MM.1S (cell line): Measurements from ENCODE around the gene DNM1L.

Source experiments
- DNase-seq: peaks from one replicate; pipeline ENCODE4 v3.0.0-alpha.2; 2015
- H2AFZ ChIP-seq: fragments of 300-600 bp; sonication (generic); 2 replicates; pipeline ENCODE4 v1.6.0; 2016; ENCODE audit warnings: antibody characterized with exemption, low read length
- H3F3A ChIP-seq: fragments of 300-600 bp; sonication (generic); 2 replicates; pipeline ENCODE4 v1.6.1; 2016; ENCODE audit warnings: mild to moderate bottlenecking, antibody characterized with exemption, low read length, moderate library complexity, mixed read lengths; ENCODE audit not compliant: insufficient read depth
- H3K27ac ChIP-seq: fragments of 300-600 bp; sonication (generic); 2 replicates; pipeline ENCODE4 v1.5.1; 2016; ENCODE audit warnings: mild to moderate bottlenecking, low read length
- H3K27me3 ChIP-seq: fragments of 300-600 bp; sonication (generic); replicated peaks from 2 replicates; pipeline ENCODE4 v1.6.0; 2016; ENCODE audit warnings: low read length; ENCODE audit not compliant: insufficient read depth
- H3K36me3 ChIP-seq: fragments of 300-600 bp; sonication (generic); replicated peaks from 2 replicates; pipeline ENCODE4 v1.6.1; 2016; ENCODE audit warnings: mild to moderate bottlenecking, low read length, mixed read lengths; ENCODE audit not compliant: insufficient read depth
- H3K4me1 ChIP-seq: fragments of 300-600 bp; sonication (generic); 2 replicates; pipeline ENCODE4 v1.6.1; 2016; ENCODE audit warnings: low read length, mixed read lengths
- H3K4me2 ChIP-seq: fragments of 300-600 bp; sonication (generic); 2 replicates; pipeline ENCODE4 v1.6.0; 2016; ENCODE audit warnings: low read depth, low read length
- H3K4me3 ChIP-seq: fragments of 300-600 bp; sonication (generic); 2 replicates; pipeline ENCODE4 v1.5.1; 2016; ENCODE audit warnings: low read length, mixed read lengths
- H3K79me2 ChIP-seq: fragments of 300-600 bp; sonication (generic); 2 replicates; pipeline ENCODE4 v1.6.1; 2016; ENCODE audit warnings: mixed run types, low read length, mixed read lengths
- H3K9ac ChIP-seq: fragments of 300-600 bp; sonication (generic); 2 replicates; pipeline ENCODE4 v1.6.1; 2016; ENCODE audit warnings: low read length, mixed read lengths
- H3K9me2 ChIP-seq: fragments of 300-600 bp; sonication (generic); replicated peaks from 2 replicates; pipeline ENCODE4 v1.6.1; 2016; ENCODE audit warnings: mild to moderate bottlenecking, low read length, mixed read lengths; ENCODE audit not compliant: insufficient read depth
- H3K9me3 ChIP-seq: fragments of 300-600 bp; sonication (generic); replicated peaks from 2 replicates; pipeline ENCODE4 v1.6.1; 2016; ENCODE audit warnings: mild to moderate bottlenecking, low read length, mixed read lengths; ENCODE audit not compliant: insufficient read depth
- H4K20me1 ChIP-seq: fragments of 300-600 bp; sonication (generic); 2 replicates; pipeline ENCODE4 v1.6.1; 2016; ENCODE audit warnings: mild to moderate bottlenecking, low read length, moderate library complexity, mixed read lengths; ENCODE audit not compliant: insufficient read depth
- EZH2 ChIP-seq: fragments of 300-600 bp; sonication (generic); optimal IDR thresholded peaks from 2 replicates; pipeline ENCODE3; 2017; ENCODE audit warnings: low read depth, mild to moderate bottlenecking, antibody characterized with exemption, low read length, mixed read lengths
- EZH2phosphoT487 ChIP-seq: fragments of 300-600 bp; sonication (generic); IDR thresholded peaks from 2 replicates; pipeline ENCODE4 v1.6.1; 2018; ENCODE audit warnings: antibody characterized with exemption, low read length
- TF ChIP-seq, protein P1 (sequence below): fragments of 300-600 bp; sonication (generic); IDR thresholded peaks from 2 replicates; pipeline ENCODE4 v1.5.1; 2016; ENCODE audit warnings: antibody characterized with exemption, low read length, mixed read lengths

DNM1L gene

DNA sequence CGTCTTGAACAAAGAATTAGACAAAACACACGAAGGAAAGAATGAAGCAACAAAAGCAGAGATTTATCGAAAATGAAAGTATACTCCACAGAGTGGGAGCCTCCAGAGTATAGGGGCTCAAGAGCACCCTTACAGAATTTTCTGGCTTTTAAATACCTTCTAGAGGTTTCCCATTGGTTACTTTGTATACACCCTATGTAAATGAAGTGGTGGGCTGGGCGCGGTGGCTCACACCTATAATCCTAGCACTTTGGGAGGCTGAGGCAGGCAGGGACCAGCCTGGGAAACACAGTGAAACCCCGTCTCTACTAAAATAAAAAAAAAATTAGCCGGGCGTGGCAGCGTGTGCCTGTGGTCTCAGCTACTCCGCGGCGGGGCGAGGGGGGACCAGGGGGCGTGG is 13.1 kb upstream of the DNM1L start:
- Histone ChIP-seq H3K4me1 (no peaks in the 10 kb centered on the region), H3K4me2 (no peak overlapping the region), H3K79me2 (no peaks in the 10 kb centered on the region), H3K4me3 (no peak overlapping the region), H3K9ac (no peak overlapping the region), H3F3A (no peaks in the 10 kb centered on the region), H4K20me1 (no peaks in the 10 kb centered on the region), H3K9me2 (no peaks in the 10 kb centered on the region), H3K27me3 (no peaks in the 10 kb centered on the region), H3K27ac (no peak overlapping the region), H3K9me3 (no peaks in the 10 kb centered on the region), H3K36me3 (no peaks in the 10 kb centered on the region), H2AFZ (no peak overlapping the region)
- TF ChIP-seq EZH2phosphoT487 (no peak), EZH2 (no peak)
- TF ChIP-seq, protein P1, sequence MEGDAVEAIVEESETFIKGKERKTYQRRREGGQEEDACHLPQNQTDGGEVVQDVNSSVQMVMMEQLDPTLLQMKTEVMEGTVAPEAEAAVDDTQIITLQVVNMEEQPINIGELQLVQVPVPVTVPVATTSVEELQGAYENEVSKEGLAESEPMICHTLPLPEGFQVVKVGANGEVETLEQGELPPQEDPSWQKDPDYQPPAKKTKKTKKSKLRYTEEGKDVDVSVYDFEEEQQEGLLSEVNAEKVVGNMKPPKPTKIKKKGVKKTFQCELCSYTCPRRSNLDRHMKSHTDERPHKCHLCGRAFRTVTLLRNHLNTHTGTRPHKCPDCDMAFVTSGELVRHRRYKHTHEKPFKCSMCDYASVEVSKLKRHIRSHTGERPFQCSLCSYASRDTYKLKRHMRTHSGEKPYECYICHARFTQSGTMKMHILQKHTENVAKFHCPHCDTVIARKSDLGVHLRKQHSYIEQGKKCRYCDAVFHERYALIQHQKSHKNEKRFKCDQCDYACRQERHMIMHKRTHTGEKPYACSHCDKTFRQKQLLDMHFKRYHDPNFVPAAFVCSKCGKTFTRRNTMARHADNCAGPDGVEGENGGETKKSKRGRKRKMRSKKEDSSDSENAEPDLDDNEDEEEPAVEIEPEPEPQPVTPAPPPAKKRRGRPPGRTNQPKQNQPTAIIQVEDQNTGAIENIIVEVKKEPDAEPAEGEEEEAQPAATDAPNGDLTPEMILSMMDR, result no peak
- no peak for DNase-seq

DNA sequence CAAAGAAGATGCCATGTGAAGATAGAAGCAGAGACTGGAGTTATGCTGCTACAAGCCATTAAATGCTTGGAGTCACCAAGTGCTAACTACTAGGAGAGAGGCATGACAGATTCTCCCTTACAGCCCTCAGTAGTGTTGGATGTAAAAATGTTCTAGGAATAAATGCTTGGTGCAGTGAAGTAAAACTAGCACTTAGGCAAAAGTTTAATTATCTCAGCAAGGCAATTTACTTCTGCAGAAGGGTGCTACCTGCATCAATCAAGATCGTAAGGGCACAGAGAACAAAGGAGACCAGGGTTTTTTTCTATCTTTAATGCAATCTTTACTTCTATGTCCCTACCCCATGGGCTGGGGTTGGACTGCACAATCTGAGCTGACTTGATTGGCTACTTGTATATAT is 9.5 kb upstream of the DNM1L start:
- H4K20me1 ChIP-seq, result no peaks in the 10 kb centered on the region
- H3K4me1 ChIP-seq, result 0 out of 2 replicates have a peak, but pooled peaks cover 4% of the 10 kb centered on the region
- H3K9ac ChIP-seq, result no peak overlapping the region
- peaks cover 3% of the 10 kb centered on the region; the same call in 1 of the 2 replicates for H3F3A ChIP-seq
- no peaks in the 10 kb centered on the region for H3K9me2 ChIP-seq
- H3K4me2 ChIP-seq, result no peak overlapping the region
- no peak for DNase-seq
- H3K79me2 ChIP-seq, result no peaks in the 10 kb centered on the region
- H3K27ac ChIP-seq, result no peak overlapping the region
- H2AFZ ChIP-seq, result no peak overlapping the region
- H3K9me3 ChIP-seq, result no peaks in the 10 kb centered on the region
- no peaks in the 10 kb centered on the region for H3K36me3 ChIP-seq
- TF ChIP-seq EZH2phosphoT487 (no peak), EZH2 (no peak)
- TF ChIP-seq, protein P1, result no peak
- no peaks in the 10 kb centered on the region for H3K27me3 ChIP-seq
- H3K4me3 ChIP-seq, result no peak overlapping the region

DNA sequence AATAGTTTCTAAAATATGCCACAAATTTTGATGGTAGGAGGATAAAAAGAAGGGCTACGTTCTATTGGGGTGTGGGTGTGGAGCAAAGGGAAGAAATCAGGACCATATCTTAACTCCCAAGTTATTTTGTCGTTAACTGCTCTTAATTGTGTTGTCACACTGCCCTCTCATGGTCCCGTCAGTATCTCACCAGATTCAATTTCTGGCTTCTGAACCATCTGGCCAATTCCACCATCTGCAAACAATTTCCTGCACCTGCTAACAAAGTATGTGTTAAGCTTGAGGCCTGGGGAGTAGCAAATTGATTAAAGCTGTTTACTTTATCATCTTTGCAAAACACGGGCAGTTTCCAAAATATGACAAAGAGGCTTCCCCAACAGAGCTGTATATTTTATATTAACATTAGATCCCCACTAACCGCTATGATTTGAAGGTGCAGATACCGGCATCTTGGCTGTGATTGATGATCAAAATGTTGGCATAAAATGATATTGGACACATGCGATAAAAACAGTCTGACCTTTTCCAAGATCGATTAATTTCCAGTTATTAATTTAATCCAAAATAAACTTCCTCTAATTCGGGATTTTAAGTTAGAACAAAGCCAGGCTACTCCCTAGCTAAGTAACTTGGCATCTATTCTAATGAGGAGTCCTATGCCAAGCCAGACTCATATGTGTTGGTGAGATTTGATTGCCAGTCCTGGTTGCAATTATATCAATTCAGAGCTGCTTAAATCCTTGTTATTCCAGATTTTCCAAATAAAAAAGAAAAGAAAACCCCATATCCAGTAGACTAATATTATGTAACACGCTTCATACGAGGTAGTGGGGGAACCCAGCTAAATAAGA is 6.9 kb upstream of the DNM1L start:
- Histone ChIP-seq H2AFZ (no peak overlapping the region), H3K79me2 (no peaks in the 10 kb centered on the region), H3K4me2 (no peak overlapping the region), H3K9ac (no peak overlapping the region), H3K27ac (no peak overlapping the region), H3K36me3 (no peaks in the 10 kb centered on the region), H3K4me3 (no peak overlapping the region), H3K4me1 (0 out of 2 replicates have a peak, but pooled peaks cover 4% of the 10 kb centered on the region), H3K27me3 (no peaks in the 10 kb centered on the region), H4K20me1 (no peaks in the 10 kb centered on the region), H3K9me3 (no peaks in the 10 kb centered on the region), H3K9me2 (no peaks in the 10 kb centered on the region), H3F3A (peaks cover 3% of the 10 kb centered on the region; the same call in 1 of the 2 replicates)
- DNase-seq, result peak; percentile 75
- TF ChIP-seq, protein P1, result peak; percentile 66
- no peak for TF ChIP-seq EZH2
